Activated T-helper 2 cell treated with anti-CD3 and anti-CD28 coated beads, Interferon-gamma antibody, Interleukin-2, Interleukin-4, amounts not matched to agents 10 μg/mL and 5 μg/mL and 100 μg/mL, durations not matched to agents 14 hours and 24 hours and 36 hours (primary cell): ENCODE data around the gene BRD8. TPM values are rescaled to one million over a fixed set of nuclear protein-coding genes. Genes with fewer than 3 reads are reported as not detected.

Experiments used
- DNase-seq: peaks from one replicate; pipeline ENCODE4 v3.0.0; 2021; ENCODE audit warnings: low spot score
- H3K27ac Mint-ChIP-seq: one replicate; pipeline ENCODE4 v1.8.0; 2021; ENCODE audit warnings: mixed read lengths
- H3K27me3 Mint-ChIP-seq: one replicate; pipeline ENCODE4 v1.8.0; 2021; ENCODE audit warnings: low read depth, mixed read lengths
- H3K36me3 Mint-ChIP-seq: one replicate; pipeline ENCODE4 v1.8.0; 2021; ENCODE audit warnings: low read depth, mixed read lengths
- H3K4me1 Mint-ChIP-seq: one replicate; pipeline ENCODE4 v1.8.0; 2021; ENCODE audit warnings: low read depth, mixed read lengths
- H3K4me3 Mint-ChIP-seq: one replicate; pipeline ENCODE4 v1.8.0; 2021; ENCODE audit warnings: low read depth, mild to moderate bottlenecking, moderate library complexity, mixed read lengths
- H3K9me3 Mint-ChIP-seq: one replicate; pipeline ENCODE4 v1.8.0; 2021; ENCODE audit warnings: mixed read lengths
- intact Hi-C: fragments of 100-400 bp; cut with micrococcal nuclease; formaldehyde crosslinking; loops from one replicate; pipeline ENCODE4 v1.15.1; 2023
- total RNA-seq: library from RNA; stranded (reverse); gene quantifications from 2 replicates; pipeline ENCODE4 v1.2.3, GENCODE V29; 2022

BRD8 gene
- total RNA-seq, 1 donor from 2014 or later: 48.4 TPM

DNA sequence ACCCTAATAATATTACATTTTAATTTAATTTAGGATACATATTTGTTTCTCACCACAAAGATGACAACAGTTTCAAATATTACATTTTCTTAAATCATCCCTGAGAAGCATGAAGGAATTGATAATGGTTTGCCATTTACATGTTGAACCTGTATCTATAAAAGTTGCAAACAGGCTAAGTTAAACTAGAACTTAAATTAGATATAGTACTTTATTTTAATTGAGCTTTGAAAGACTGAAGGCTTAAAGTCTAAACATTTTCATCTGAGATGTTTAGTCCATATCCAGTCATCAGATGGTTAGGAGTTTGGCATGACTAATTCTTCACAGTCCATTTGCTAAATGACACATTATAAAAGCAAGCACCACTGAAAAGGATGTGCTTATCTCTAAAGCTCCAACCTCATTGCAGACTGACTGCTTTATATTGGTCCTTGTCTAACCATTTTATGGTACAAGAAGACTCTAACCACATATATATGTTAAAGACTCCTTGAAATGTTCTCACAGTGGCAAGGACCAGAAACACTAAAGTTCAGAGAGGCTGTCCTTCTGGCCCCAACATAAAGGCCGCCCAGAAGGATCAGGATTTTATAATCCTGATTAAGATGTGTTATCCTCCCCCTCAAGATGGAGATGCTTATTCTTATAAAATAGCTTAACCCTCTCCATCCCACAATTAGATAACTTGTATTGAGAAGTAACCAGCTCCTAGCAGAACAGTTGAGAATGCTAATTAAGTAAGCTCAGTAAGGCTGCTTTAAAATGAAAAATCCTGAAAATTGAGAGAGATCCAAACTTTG is 68.8 kb downstream of the BRD8 start:
- H3K36me3 Mint-ChIP-seq: no peaks in the 10 kb centered on the region
- H3K27ac Mint-ChIP-seq: no peak overlapping the region
- DNase-seq: no peak
- intact Hi-C loops: no loop called here
- H3K27me3 Mint-ChIP-seq: peaks cover 17% of the 10 kb centered on the region
- H3K4me3 Mint-ChIP-seq: no peak overlapping the region
- H3K4me1 Mint-ChIP-seq: peaks cover 4% of the 10 kb centered on the region
- no peaks in the 10 kb centered on the region for H3K9me3 Mint-ChIP-seq

DNA sequence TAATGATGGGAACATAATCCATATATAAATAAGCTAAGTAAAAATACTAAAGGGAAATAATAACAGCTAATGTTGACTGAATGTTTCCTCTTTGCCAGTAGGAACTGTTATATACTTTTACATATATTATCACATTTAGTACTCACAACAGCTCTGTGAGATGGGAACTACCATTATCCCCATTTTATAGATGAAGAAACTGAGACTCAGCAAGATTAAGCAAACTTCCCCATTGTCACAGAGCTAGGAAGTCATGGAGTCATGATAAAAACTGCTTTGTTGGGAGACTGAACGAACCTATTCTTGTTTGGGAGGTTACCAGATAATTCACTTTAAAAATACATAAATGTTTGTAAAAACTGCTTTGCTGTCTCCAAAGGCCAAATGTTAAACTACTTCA is 71.2 kb downstream of the BRD8 start:
- DNase-seq: no peak
- Mint-ChIP-seq H3K36me3 (no peaks in the 10 kb centered on the region), H3K27ac (no peak overlapping the region), H3K4me3 (no peak overlapping the region), H3K4me1 (peaks cover 11% of the 10 kb centered on the region), H3K27me3 (peaks cover 17% of the 10 kb centered on the region), H3K9me3 (no peaks in the 10 kb centered on the region)
- intact Hi-C loops: no loop called here

DNA sequence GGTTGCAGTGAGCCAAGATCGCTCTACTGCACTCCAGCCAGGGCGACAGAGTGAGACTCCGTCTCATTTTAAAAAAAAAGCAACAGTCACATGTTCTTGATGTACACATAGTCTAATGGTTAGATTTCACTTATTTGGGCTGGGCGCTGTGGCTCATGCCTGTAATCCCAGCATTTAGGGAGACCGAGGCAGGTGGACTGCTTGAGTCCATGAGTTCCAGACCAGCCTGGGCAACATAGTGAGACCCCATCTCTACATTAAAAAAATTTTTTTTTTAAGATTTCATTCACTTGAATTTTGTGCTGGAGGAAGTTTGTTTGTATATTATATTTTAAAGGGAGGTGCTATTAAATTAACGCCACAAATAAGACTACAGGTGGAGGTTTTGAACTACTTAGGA is 72.7 kb downstream of the BRD8 start:
- no peaks in the 10 kb centered on the region for H3K9me3 Mint-ChIP-seq

DNA sequence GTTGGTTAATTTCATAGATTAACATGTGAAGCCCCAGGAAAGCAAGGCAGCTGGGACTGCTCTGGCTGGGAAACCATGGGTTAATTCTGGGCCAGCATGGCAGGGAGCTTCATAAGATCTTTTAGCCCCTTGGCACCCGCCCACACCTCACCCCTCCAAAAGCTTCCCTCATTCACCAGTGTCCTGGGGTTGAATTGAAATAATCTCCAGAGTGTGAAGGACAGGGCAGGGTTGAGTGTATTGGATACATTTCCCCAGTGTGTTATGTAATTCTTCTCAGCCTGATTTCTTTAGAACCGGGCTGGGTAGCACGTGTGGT is 75.2 kb downstream of the BRD8 start:
- peaks cover 7% of the 10 kb centered on the region for H3K4me1 Mint-ChIP-seq
- no peaks in the 10 kb centered on the region for H3K36me3 Mint-ChIP-seq
- H3K27me3 Mint-ChIP-seq: peaks cover 7% of the 10 kb centered on the region
- intact Hi-C loops: no loop called here
- no peak for DNase-seq
- H3K9me3 Mint-ChIP-seq: no peaks in the 10 kb centered on the region
- no peak overlapping the region for H3K4me3 Mint-ChIP-seq
- no peak overlapping the region for H3K27ac Mint-ChIP-seq

More for the DNA sequence above, 72.7 kb downstream of the BRD8 start:
- DNase-seq: no peak
- H3K27me3 Mint-ChIP-seq: peaks cover 13% of the 10 kb centered on the region
- H3K36me3 Mint-ChIP-seq: no peaks in the 10 kb centered on the region
- H3K4me3 Mint-ChIP-seq: no peak overlapping the region
- intact Hi-C loops: no loop called here
- H3K27ac Mint-ChIP-seq: no peak overlapping the region
- peaks cover 11% of the 10 kb centered on the region for H3K4me1 Mint-ChIP-seq

DNA sequence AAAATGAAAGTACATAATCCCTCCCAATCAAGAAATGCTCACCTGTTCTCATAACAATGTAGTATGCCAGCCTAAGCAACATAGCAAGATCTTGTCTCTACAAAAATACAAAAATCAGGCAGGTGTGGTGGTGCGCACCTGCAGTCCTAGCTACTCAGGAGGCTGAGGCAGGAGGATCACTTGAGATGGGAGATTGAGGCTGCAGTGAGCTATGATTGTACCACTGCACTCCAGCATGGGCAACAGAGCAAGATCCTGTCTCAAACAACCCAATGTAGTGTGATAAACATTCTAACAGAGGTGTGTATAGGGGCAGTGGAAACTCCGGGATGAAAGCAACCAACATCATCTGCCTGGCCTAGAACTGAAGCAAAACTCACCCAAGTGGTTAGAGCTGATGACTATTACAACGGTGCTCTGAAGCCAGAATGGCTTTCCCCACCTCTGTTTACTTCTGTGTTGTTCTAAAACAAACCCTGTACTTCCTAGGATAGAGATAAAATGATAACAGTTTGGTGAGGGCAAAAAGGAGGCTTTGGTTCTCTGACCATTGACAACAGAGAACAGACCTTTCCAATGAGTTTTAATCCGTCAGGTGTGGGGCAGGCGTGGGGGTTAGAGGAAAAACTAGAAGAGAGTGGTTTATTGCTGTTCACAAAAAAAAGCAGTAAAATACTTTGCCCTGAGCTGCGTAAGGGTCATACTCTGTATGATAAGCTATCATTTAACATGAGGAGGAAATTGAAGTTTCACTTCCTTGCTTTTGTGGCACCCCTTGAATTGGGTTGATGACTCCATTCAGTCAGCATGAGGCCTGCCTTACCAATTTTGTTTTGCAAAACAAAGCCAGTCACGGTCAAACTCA is 75.7 kb downstream of the BRD8 start:
- H3K4me1 Mint-ChIP-seq: peaks cover 7% of the 10 kb centered on the region
- no peaks in the 10 kb centered on the region for H3K36me3 Mint-ChIP-seq
- no peak overlapping the region for H3K4me3 Mint-ChIP-seq
- no peaks in the 10 kb centered on the region for H3K9me3 Mint-ChIP-seq
- no peak for DNase-seq
- intact Hi-C loops: no loop called here
- peaks cover 7% of the 10 kb centered on the region for H3K27me3 Mint-ChIP-seq
- no peak overlapping the region for H3K27ac Mint-ChIP-seq

DNA sequence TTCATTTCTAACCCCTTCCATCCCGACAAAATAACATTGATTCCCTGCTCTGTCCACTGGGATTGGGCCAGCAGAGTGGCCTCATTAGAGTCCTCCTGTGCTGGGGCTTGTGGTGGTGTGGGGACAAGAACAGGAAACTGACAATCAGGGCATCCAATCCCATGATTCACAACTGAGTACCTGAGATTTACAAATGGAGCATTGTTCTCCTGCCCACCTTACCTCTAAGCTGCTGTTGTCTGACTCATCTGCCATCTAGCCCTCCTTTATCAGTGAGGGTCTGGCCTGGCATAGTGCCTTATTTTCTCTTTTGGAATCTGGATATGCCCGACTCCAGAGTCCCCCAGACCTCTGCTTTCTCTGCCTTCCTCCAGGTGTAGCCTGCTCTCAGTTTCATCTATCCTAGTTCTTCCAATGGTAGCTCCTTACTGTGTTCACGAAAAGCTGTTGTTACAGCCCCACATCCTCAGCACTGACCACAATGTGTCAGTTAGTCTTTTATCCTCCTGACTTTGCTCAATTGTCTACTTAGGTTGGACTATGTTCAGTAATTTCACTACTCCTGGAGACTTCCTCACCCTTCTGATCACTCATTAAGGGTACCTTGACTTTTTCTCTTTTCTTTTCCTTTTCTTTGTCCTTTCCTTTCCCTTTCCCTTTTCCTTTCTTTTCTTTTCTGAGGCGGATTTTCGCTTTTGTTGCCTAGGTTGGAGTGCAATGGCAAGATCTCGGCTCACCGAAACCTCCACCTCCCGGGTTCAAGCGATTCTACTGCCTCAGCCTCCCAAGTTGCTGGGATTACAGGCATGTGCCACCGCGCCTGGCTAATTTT is 81.2 kb downstream of the BRD8 start:
- Mint-ChIP-seq H3K27me3 (peaks cover 4% of the 10 kb centered on the region), H3K9me3 (no peaks in the 10 kb centered on the region), H3K27ac (no peak overlapping the region), H3K4me1 (peaks cover 35% of the 10 kb centered on the region), H3K4me3 (no peak overlapping the region), H3K36me3 (no peaks in the 10 kb centered on the region)
- DNase-seq: no peak
- intact Hi-C loops: no loop called here

DNA sequence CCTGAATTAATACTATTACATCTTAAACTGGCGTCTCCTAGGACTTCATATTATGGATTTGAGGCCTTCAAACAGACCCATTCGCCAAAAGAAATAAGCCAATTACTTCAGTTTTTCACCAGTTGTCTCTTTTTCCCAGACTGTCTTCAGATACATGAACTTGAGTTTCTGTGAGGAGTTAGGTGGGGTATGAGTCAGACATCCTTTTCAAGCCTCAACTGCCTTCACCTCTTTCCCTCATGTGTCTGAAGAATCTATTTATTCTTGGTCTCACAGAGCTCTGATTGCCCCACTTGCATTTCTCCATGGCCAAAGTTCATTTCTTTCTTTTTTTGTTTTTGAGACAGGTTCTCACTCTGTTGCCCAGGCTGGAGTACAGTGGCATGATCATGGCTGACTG is 82.1 kb downstream of the BRD8 start:
- peaks cover 4% of the 10 kb centered on the region for H3K27me3 Mint-ChIP-seq
- intact Hi-C loops: no loop called here
- no peaks in the 10 kb centered on the region for H3K36me3 Mint-ChIP-seq
- H3K9me3 Mint-ChIP-seq: no peaks in the 10 kb centered on the region
- H3K4me1 Mint-ChIP-seq: peaks cover 35% of the 10 kb centered on the region
- H3K27ac Mint-ChIP-seq: no peak overlapping the region
- no peak overlapping the region for H3K4me3 Mint-ChIP-seq
- DNase-seq: no peak

DNA sequence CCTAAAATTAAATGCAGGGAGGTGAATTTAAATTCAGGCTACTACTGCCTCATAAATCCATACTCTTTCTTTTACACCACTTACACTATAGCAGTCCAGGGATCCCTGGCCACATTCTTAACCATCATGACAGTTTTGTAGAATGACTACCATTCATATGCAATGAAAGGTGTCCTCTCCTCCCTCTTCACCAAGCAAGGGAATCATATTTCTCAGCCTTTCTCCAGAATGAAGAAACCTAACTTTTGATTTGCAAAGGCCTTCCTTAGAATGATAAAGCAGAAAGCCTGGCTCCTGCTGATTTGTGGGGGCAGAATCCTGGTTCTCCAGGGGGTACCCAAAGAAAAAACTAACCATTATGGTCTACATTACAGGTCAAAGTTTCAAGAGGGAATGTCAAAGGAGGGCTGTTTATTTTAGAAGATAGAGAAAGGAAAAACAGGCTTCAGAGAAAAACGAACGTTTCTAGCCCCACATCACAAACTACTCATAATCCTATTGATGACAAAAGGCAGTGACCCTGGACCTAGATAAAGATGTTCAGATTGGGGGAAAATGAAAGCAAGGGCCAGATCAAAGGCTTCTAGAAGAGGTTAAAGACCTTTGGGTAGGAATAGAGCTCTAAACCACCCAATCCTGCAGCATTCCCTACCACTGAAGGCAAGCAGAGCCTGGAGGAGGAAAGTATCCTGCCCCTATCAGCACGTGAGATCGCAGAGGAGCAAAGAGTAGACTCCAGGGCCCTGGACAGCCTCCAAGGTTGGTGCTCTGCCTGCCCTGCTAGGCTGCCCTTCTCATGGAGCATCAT is 83.1 kb downstream of the BRD8 start:
- no peaks in the 10 kb centered on the region for H3K9me3 Mint-ChIP-seq
- H3K27ac Mint-ChIP-seq: no peak overlapping the region
- no peak overlapping the region for H3K4me3 Mint-ChIP-seq
- DNase-seq: no peak
- intact Hi-C loops: no loop called here
- no peaks in the 10 kb centered on the region for H3K36me3 Mint-ChIP-seq
- H3K27me3 Mint-ChIP-seq: peaks cover 4% of the 10 kb centered on the region
- H3K4me1 Mint-ChIP-seq: peaks cover 35% of the 10 kb centered on the region

DNA sequence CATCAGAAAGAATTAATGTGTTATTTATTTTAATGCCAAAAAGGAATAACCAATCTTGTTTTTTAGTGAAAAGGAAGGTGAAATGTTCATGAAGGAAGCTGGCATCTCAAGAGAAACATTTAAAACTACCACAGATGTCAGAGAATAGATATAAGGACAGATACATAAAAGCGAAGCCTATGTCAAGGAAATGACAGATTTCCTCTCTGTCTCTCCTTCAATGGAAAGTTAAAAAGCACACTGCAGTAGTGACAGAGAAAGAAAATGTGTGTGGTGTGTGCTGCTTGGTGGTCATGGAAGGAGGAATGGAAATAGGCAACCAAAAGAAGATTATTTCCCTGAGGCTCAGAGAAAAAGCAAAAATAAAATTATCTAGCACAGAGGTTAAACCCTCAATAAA is 85.4 kb downstream of the BRD8 start:
- no peaks in the 10 kb centered on the region for H3K27me3 Mint-ChIP-seq
- no peak overlapping the region for H3K4me3 Mint-ChIP-seq
- H3K9me3 Mint-ChIP-seq: no peaks in the 10 kb centered on the region
- intact Hi-C loops: no loop called here
- H3K4me1 Mint-ChIP-seq: peaks cover 35% of the 10 kb centered on the region
- no peaks in the 10 kb centered on the region for H3K36me3 Mint-ChIP-seq
- no peak for DNase-seq
- no peak overlapping the region for H3K27ac Mint-ChIP-seq

DNA sequence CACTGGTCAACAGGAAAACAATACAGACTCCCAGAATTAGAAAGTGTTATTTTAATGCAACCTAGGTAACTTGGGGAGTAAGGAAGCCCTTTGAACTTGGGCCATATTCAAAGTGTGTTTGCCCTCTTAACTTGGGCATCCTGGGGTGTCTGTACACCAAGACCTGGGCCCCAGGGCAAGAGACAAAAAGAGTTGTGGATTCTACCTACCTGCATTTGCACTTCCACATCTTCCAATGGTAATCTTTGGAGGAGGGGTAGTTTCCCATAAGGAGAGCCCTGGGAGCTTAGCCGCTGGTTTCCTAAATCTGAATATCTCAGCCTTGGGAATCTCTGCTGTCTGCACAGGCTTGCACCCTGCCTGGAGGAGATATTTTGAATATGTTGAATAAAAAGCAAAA is 86.1 kb downstream of the BRD8 start:
- Mint-ChIP-seq H3K27me3 (no peaks in the 10 kb centered on the region), H3K9me3 (no peaks in the 10 kb centered on the region), H3K36me3 (no peaks in the 10 kb centered on the region), H3K4me1 (peaks cover 32% of the 10 kb centered on the region), H3K27ac (no peak overlapping the region), H3K4me3 (no peak overlapping the region)
- no peak for DNase-seq
- intact Hi-C loops: no loop called here

DNA sequence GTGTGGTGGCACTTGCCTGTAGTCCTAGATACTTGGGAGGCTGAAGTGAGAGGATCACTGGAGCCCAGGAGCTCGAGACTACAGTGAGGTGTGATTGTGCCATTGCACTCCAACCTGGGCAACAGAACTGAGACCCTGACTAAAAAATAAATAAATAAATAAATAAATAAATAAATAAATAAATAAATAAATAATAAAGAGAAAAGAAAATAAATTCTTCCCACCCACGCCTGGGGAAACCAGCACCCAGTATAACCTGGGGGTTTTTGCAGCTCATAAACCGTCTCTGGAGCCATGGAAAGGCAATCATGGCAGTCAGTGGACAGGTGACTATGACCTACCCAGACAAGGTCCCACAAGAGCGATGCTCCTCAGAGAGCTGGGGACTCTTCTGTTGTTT is 86.7 kb downstream of the BRD8 start:
- Mint-ChIP-seq H3K4me3 (no peak overlapping the region), H3K27ac (no peak overlapping the region), H3K36me3 (no peaks in the 10 kb centered on the region), H3K9me3 (no peaks in the 10 kb centered on the region), H3K27me3 (no peaks in the 10 kb centered on the region), H3K4me1 (peaks cover 28% of the 10 kb centered on the region)
- intact Hi-C loops: no loop called here
- no peak for DNase-seq
